T-helper 17 cell (primary cell): Measurements from ENCODE around the gene TUT4. TPM values are rescaled to one million over a fixed set of nuclear protein-coding genes. Genes with fewer than 3 reads are reported as not detected.

Experiments used
- ATAC-seq: fragments of 150-1000 bp; cut with Tn5 transposase; 2 replicates; pipeline ENCODE4 v1.10.0; 2021; ENCODE audit warnings: mild to moderate bottlenecking, moderate library complexity
- DNase-seq, 3 donors: peaks; one replicate each; pipeline versions ENCODE4 v3.0.0 to v3.0.0-alpha.2; 2020 to 2021
- H3K9me3 ChIP-seq: one replicate; pipeline ENCODE4 v1.7.0; 2013; ENCODE audit warnings: low read length, mild to moderate bottlenecking; ENCODE audit not compliant: control insufficient read depth, poor library complexity, severe bottlenecking
- H3K27ac Mint-ChIP-seq: one replicate; pipeline ENCODE4 v1.8.0; 2022; ENCODE audit warnings: mild to moderate bottlenecking, moderate library complexity, mixed read lengths
- H3K27me3 Mint-ChIP-seq: one replicate; pipeline ENCODE4 v1.8.0; 2022; ENCODE audit warnings: mixed read lengths
- H3K36me3 Mint-ChIP-seq: one replicate; pipeline ENCODE4 v1.8.0; 2022; ENCODE audit warnings: low read depth, mixed read lengths
- H3K4me1 Mint-ChIP-seq: one replicate; pipeline ENCODE4 v1.8.0; 2022; ENCODE audit warnings: mild to moderate bottlenecking, mixed read lengths
- H3K4me3 Mint-ChIP-seq: one replicate; pipeline ENCODE4 v1.8.0; 2022; ENCODE audit warnings: mild to moderate bottlenecking, moderate library complexity, mixed read lengths
- total RNA-seq, 4 donors: library from RNA in 2 of 4; stranded (reverse) in 2 of 4; gene quantifications; one replicate each; pipeline ENCODE4 v1.2.3 and lab custom pipeline; 2022 to 2026

TUT4 gene
- total RNA-seq, 2 donors from 2014 or later: 125 to 136 TPM

GRCh38 chr1:52427152-52427551 is 125.7 kb downstream of the TUT4 start:
- Mint-ChIP-seq H3K36me3 (peaks cover 8% of the 10 kb centered on the region), H3K4me1 (peaks cover 34% of the 10 kb centered on the region), H3K4me3 (no peak overlapping the region), H3K27me3 (no peaks in the 10 kb centered on the region), H3K27ac (peak overlapping the region; percentile 95)
- no peak for ATAC-seq
- DNase-seq: no peak
- no peaks in the 10 kb centered on the region for H3K9me3 ChIP-seq

DNA sequence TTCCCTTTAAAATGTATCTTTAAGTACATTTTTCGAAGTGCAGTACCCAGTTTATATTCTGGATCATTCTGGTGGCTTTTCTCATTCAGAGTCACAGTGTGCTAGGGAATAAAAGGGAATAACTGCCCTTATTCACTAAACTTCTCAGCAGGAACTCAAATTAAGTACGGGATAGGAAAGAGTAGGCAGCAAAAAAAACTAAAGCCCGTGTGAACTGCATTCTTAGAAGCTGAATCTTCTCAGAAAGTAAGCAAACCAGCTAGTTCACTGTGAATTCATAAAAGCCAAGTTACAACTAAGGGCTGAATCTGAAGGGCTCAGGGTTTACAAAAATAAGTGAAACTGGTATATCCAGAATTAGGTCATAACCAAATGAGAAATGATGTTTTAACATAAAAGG is 126.5 kb downstream of the TUT4 start:
- H3K4me3 Mint-ChIP-seq: no peak overlapping the region
- DNase-seq: no peak
- no peaks in the 10 kb centered on the region for H3K27me3 Mint-ChIP-seq
- H3K9me3 ChIP-seq: no peaks in the 10 kb centered on the region
- peaks cover 5% of the 10 kb centered on the region for H3K36me3 Mint-ChIP-seq
- peaks cover 34% of the 10 kb centered on the region for H3K4me1 Mint-ChIP-seq
- peak overlapping the region; percentile 95 for H3K27ac Mint-ChIP-seq
- no peak for ATAC-seq

- H3K4me1 Mint-ChIP-seq: peaks cover 34% of the 10 kb centered on the region
- ATAC-seq (no peak), DNase-seq (no peak)
- H3K4me3 Mint-ChIP-seq: peak overlapping the region; percentile 65
- H3K27ac Mint-ChIP-seq: peak overlapping the region; percentile 95
- H3K9me3 ChIP-seq: no peaks in the 10 kb centered on the region
- no peaks in the 10 kb centered on the region for H3K27me3 Mint-ChIP-seq
- H3K36me3 Mint-ChIP-seq: no peaks in the 10 kb centered on the region
These were observed 128.1 kb downstream of the TUT4 start for GRCh38 chr1:52424813-52425212.

- H3K27me3 Mint-ChIP-seq: no peaks in the 10 kb centered on the region
- peak overlapping the region; percentile 95 for H3K27ac Mint-ChIP-seq
- H3K36me3 Mint-ChIP-seq: no peaks in the 10 kb centered on the region
- peaks cover 40% of the 10 kb centered on the region for H3K4me1 Mint-ChIP-seq
- DNase-seq (peak in 1 of 3 donors; percentile 13), ATAC-seq (peak; percentile 93)
- H3K9me3 ChIP-seq: no peaks in the 10 kb centered on the region
- peak overlapping the region; percentile 65 for H3K4me3 Mint-ChIP-seq
These were observed 128.7 kb downstream of the TUT4 start for GRCh38 chr1:52424231-52424636.

DNA sequence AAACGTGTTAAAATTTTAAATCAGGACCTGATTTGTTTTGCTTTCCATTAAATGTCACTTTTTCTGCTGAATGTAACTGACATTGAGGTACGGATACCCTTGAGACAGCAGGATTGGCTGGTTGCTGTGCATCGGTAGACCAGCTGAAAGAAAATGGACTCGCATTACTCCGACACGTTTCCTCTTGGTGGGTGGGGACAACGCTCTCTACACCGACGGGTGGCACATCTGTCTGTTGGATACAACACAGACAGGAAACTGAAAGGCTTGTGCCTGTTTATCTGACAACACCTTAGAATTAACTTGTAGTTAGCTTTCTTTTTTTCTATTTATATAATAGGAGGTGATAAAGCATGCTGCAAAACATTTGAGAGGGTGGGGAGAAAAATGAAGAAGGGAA is 129.1 kb downstream of the TUT4 start:
- Mint-ChIP-seq H3K27ac (peak overlapping the region; percentile 95), H3K4me1 (peaks cover 40% of the 10 kb centered on the region), H3K36me3 (no peaks in the 10 kb centered on the region)

GRCh38 chr1:52423055-52423454 is 129.8 kb downstream of the TUT4 start:
- DNase-seq: no peak
- Mint-ChIP-seq H3K36me3 (no peaks in the 10 kb centered on the region), H3K4me1 (peaks cover 40% of the 10 kb centered on the region), H3K27ac (peak overlapping the region; percentile 95), H3K27me3 (no peaks in the 10 kb centered on the region), H3K4me3 (no peak overlapping the region)
- H3K9me3 ChIP-seq: no peaks in the 10 kb centered on the region
- no peak for ATAC-seq

More for the DNA sequence above, 129.1 kb downstream of the TUT4 start:
- Mint-ChIP-seq H3K27me3 (no peaks in the 10 kb centered on the region), H3K4me3 (peak overlapping the region; percentile 65)
- ATAC-seq: peak; percentile 88
- no peaks in the 10 kb centered on the region for H3K9me3 ChIP-seq
- peak; percentile 40 to 60 (median 56) for DNase-seq

DNA sequence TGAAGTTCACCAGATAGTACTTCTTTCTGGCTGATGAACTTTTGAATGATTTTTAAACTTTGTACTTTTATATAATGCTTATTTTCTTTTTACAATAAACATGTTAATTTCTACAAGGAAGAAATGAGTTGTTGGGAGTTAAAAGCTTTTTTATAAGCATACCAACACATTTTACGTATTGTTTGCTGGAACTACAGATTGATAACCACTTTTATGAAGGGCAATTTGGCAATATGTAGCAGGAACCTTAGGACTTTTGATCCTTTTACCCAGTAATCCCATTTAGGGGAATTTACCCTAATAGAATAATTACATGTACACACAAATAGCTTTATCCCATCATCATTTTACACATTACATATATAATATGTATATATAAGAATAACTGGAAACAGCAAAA is 132.2 kb downstream of the TUT4 start:
- ATAC-seq: no peak
- no peak overlapping the region for H3K27ac Mint-ChIP-seq
- no peak overlapping the region for H3K4me3 Mint-ChIP-seq
- H3K36me3 Mint-ChIP-seq: peaks cover 6% of the 10 kb centered on the region
- H3K4me1 Mint-ChIP-seq: peaks cover 34% of the 10 kb centered on the region
- DNase-seq: no peak
- H3K27me3 Mint-ChIP-seq: no peaks in the 10 kb centered on the region
- no peaks in the 10 kb centered on the region for H3K9me3 ChIP-seq

DNA sequence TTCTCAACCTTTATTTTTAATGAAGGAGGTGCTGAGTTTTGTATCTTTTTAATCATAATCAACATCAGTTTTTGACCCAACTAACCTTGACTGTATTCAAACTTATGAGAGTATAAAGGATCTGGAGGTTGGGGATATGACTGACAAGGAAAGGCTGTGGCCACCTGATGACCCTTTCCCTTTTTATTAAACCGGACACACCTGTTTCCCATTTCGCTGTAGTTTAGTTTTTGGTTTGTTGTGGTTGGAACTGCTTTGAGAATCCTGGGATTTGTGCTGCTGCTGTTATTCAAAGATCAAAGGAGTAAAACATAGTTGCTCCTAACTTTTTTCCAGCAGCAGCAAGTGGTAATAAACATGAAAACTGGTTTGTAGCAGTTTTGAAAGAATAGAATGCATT is 136.1 kb downstream of the TUT4 start:
- DNase-seq: no peak
- peaks cover 12% of the 10 kb centered on the region for H3K4me1 Mint-ChIP-seq
- no peak overlapping the region for H3K4me3 Mint-ChIP-seq
- H3K9me3 ChIP-seq: no peaks in the 10 kb centered on the region
- ATAC-seq: no peak
- H3K36me3 Mint-ChIP-seq: peaks cover 9% of the 10 kb centered on the region
- H3K27me3 Mint-ChIP-seq: no peaks in the 10 kb centered on the region
- H3K27ac Mint-ChIP-seq: no peak overlapping the region

DNA sequence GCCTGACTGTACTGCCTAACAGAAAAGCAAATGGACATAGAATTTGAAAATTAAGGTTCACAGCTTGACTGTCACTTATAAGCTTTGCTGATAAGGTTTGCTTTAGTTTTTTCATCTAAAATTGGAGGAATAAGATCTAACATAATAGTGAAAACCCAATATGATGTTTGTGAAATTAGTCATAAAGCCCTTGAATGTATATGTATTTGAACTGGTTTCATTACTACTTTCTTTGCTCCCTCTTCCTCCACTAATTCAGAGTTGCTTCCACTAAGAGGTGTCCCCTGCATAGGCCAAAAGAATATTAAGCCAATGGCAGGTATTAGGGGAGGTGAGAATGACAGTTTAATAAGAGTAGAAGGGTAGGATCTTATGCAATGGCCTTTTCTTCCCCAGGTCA is 137.9 kb downstream of the TUT4 start:
- H3K36me3 Mint-ChIP-seq: peaks cover 9% of the 10 kb centered on the region
- H3K4me3 Mint-ChIP-seq: no peak overlapping the region
- H3K27ac Mint-ChIP-seq: no peak overlapping the region
- no peaks in the 10 kb centered on the region for H3K27me3 Mint-ChIP-seq
- no peaks in the 10 kb centered on the region for H3K9me3 ChIP-seq
- H3K4me1 Mint-ChIP-seq: peaks cover 12% of the 10 kb centered on the region
- DNase-seq (no peak), ATAC-seq (no peak)

DNA sequence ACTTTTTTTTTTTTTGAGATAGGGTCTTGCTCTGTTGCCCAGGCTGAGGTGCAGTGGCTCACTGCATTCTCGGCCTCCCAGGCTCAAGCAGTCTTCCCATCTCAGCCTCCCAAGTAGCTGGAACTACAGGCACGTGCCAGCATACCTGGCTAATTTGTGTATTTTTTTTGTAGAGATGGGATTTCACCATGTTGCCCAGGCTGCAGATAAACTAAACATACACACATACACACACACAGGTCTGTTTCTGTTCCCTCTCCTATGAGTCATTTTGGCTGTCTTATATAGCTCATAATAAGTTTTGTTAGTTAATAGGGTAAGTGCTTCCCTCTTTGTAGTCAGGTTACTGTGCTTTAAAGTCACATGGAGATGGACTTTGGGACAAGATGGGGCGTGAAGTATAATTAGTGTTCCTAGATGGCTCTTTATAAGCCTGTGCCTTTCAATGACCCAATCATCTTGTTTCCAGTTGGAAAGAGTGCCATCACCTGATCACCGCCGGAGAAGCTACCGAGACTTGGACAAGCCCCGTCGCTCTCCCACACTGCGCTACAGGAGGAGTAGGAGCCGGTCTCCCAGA is 139.4 kb downstream of the TUT4 start:
- no peaks in the 10 kb centered on the region for H3K9me3 ChIP-seq
- Mint-ChIP-seq H3K27ac (peak overlapping the region; percentile 49), H3K4me1 (peaks cover 8% of the 10 kb centered on the region), H3K36me3 (peaks cover 15% of the 10 kb centered on the region), H3K4me3 (peak overlapping the region; percentile 39), H3K27me3 (no peaks in the 10 kb centered on the region)
- ATAC-seq: no peak
- no peak for DNase-seq

DNA sequence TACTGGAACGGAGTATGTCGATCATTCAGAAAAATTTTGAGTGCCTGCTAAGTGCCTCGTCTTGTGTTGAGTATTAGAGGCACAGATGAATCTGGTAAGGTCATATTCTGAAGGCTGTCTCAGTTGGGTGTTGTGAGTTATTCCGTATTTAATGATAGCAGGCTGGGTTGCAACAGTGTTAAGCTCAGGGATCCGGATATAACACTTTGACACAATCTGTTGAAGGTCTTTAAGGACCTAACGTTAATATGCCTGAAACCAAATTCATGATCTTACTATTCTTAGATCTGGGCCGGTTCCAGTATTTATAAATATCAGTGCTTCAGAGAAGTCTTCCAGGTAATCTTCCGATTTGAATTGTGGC is 147.9 kb downstream of the TUT4 start:
- peaks cover 15% of the 10 kb centered on the region for H3K36me3 Mint-ChIP-seq
- peaks cover 18% of the 10 kb centered on the region for H3K4me1 Mint-ChIP-seq
- peak overlapping the region; percentile 100 for H3K4me3 Mint-ChIP-seq

GRCh38 chr1:52404116-52404974 is 148.5 kb downstream of the TUT4 start, which contains the start of the genes ORC1 and PRPF38A:
ORC1 (minus strand) TSS chr1:52404423; CDS start chr1:52402223, 2,200 bp downstream.
PRPF38A (plus strand) TSS chr1:52404602; CDS start chr1:52404750, 148 bp downstream.
- DNase-seq: peak; percentile 92 to 95 (median 95)
- peak within 1 kb of the TSS; percentile 100 for H3K4me3 Mint-ChIP-seq
- H3K27me3 Mint-ChIP-seq: no peaks in the 10 kb centered on the region
- H3K4me1 Mint-ChIP-seq: peaks cover 18% of the 10 kb centered on the region
- peaks cover 15% of the 10 kb centered on the region for H3K36me3 Mint-ChIP-seq
- peak within 1 kb of the TSS; percentile 97 for H3K27ac Mint-ChIP-seq
- no peaks in the 10 kb centered on the region for H3K9me3 ChIP-seq
- ATAC-seq: peak; percentile 91

More for the DNA sequence above, 147.9 kb downstream of the TUT4 start:
- ATAC-seq: no peak
- DNase-seq: no peak
- no peaks in the 10 kb centered on the region for H3K9me3 ChIP-seq
- peak overlapping the region; percentile 97 for H3K27ac Mint-ChIP-seq
- H3K27me3 Mint-ChIP-seq: no peaks in the 10 kb centered on the region

GRCh38 chr1:52403566-52404115 is 149.3 kb downstream of the TUT4 start:
- H3K4me3 Mint-ChIP-seq: peak overlapping the region; percentile 100
- H3K27me3 Mint-ChIP-seq: no peaks in the 10 kb centered on the region
- peaks cover 15% of the 10 kb centered on the region for H3K4me1 Mint-ChIP-seq
- DNase-seq (peak; percentile 18 to 45 (median 34)), ATAC-seq (peak; percentile 60)
- peaks cover 11% of the 10 kb centered on the region for H3K36me3 Mint-ChIP-seq
- no peaks in the 10 kb centered on the region for H3K9me3 ChIP-seq
- H3K27ac Mint-ChIP-seq: peak overlapping the region; percentile 97
